ENCODE measurements around the gene BTBD3.

Gene BTBD3

GRCh38 chr20:11894062-11894461 is 23.6 kb upstream of the BTBD3 start:
- TF ChIP-seq MYC (IDR thresholded peaks at IDR 0.05; ENCODE audit: low read depth, low read length) (no peak), POLR2A (IDR thresholded peaks at IDR 0.05; ENCODE audit: extremely low read depth, insufficient read length) (no peak), MAX (IDR thresholded peaks at IDR 0.05; ENCODE audit: low read depth, low read length) (no peak)
- TF ChIP-seq, protein P1, sequence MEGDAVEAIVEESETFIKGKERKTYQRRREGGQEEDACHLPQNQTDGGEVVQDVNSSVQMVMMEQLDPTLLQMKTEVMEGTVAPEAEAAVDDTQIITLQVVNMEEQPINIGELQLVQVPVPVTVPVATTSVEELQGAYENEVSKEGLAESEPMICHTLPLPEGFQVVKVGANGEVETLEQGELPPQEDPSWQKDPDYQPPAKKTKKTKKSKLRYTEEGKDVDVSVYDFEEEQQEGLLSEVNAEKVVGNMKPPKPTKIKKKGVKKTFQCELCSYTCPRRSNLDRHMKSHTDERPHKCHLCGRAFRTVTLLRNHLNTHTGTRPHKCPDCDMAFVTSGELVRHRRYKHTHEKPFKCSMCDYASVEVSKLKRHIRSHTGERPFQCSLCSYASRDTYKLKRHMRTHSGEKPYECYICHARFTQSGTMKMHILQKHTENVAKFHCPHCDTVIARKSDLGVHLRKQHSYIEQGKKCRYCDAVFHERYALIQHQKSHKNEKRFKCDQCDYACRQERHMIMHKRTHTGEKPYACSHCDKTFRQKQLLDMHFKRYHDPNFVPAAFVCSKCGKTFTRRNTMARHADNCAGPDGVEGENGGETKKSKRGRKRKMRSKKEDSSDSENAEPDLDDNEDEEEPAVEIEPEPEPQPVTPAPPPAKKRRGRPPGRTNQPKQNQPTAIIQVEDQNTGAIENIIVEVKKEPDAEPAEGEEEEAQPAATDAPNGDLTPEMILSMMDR (IDR thresholded peaks at IDR 0.05; ENCODE audit: low read depth, low read length), result no peak
- no peak overlapping the region for H3K4me3 ChIP-seq (ENCODE audit: low read depth, low read length)
- no peak for DNase-seq (ENCODE audit: low read depth)

DNA sequence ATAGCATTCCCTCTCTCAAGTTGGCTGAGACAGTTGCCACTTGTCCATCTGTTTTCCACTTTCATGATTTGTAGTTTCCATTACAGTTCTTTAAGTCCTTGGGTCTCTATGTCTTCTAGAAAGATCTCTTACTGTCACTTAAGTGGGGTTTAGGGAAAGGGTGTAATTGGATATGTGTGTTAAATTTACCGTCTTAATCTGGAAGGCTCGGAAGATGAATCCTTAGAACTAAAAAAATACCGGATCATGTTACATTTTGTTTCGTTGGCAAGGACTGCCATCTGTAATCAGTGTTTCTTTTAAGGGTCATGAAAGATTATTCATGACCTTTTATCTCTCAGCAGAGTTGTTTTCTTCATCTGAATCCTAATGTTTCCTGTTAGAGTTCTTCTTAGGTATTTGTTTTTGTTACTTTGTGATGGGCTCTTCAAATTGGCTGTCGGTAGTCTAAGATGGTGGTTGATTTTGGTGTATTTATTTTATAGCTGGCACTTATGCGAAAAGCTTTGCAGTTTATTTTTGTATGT is 21.8 kb upstream of the BTBD3 start:
- DNase-seq (ENCODE audit: low read depth), result no peak
- TF ChIP-seq, protein P1 (IDR thresholded peaks at IDR 0.05; ENCODE audit: low read depth, low read length), result no peak
- TF ChIP-seq MYC (IDR thresholded peaks at IDR 0.05; ENCODE audit: low read depth, low read length), result no peak
- TF ChIP-seq POLR2A (IDR thresholded peaks at IDR 0.05; ENCODE audit: extremely low read depth, insufficient read length), result no peak
- no peak for TF ChIP-seq MAX (IDR thresholded peaks at IDR 0.05; ENCODE audit: low read depth, low read length)
- no peak overlapping the region for H3K4me3 ChIP-seq (ENCODE audit: low read depth, low read length)

GRCh38 chr20:11901127-11901526 is 16.6 kb upstream of the BTBD3 start:
- H3K4me3 ChIP-seq (ENCODE audit: low read depth, low read length), result no peak overlapping the region
- TF ChIP-seq, protein P1 (IDR thresholded peaks at IDR 0.05; ENCODE audit: low read depth, low read length), result no peak
- TF ChIP-seq MAX (IDR thresholded peaks at IDR 0.05; ENCODE audit: low read depth, low read length) (no peak), MYC (IDR thresholded peaks at IDR 0.05; ENCODE audit: low read depth, low read length) (no peak), POLR2A (IDR thresholded peaks at IDR 0.05; ENCODE audit: extremely low read depth, insufficient read length) (no peak)
- no peak for DNase-seq (ENCODE audit: low read depth)

- H3K4me3 ChIP-seq (ENCODE audit: low read depth, low read length), result no peak overlapping the region
- TF ChIP-seq MAX (IDR thresholded peaks at IDR 0.05; ENCODE audit: low read depth, low read length) (no peak), MYC (IDR thresholded peaks at IDR 0.05; ENCODE audit: low read depth, low read length) (no peak), POLR2A (IDR thresholded peaks at IDR 0.05; ENCODE audit: extremely low read depth, insufficient read length) (no peak)
- TF ChIP-seq, protein P1 (IDR thresholded peaks at IDR 0.05; ENCODE audit: low read depth, low read length), result no peak
- DNase-seq (ENCODE audit: low read depth), result peak; percentile 20
Measured at GRCh38 chr20:11902285-11902697, 15.4 kb upstream of the BTBD3 start.

- DNase-seq (ENCODE audit: low read depth), result no peak
- TF ChIP-seq, protein P1 (IDR thresholded peaks at IDR 0.05; ENCODE audit: low read depth, low read length), result no peak
- no peak for TF ChIP-seq MAX (IDR thresholded peaks at IDR 0.05; ENCODE audit: low read depth, low read length)
- no peak overlapping the region for H3K4me3 ChIP-seq (ENCODE audit: low read depth, low read length)
Measured at GRCh38 chr20:11905460-11906179, 12.1 kb upstream of the BTBD3 start.

Measured in NB4 (cell line).